ENCODE measurements around the gene REPS2.
A peak's percentile ranks its signal among the peaks of the same experiment; 100 is the strongest.

The REPS2 gene

DNA sequence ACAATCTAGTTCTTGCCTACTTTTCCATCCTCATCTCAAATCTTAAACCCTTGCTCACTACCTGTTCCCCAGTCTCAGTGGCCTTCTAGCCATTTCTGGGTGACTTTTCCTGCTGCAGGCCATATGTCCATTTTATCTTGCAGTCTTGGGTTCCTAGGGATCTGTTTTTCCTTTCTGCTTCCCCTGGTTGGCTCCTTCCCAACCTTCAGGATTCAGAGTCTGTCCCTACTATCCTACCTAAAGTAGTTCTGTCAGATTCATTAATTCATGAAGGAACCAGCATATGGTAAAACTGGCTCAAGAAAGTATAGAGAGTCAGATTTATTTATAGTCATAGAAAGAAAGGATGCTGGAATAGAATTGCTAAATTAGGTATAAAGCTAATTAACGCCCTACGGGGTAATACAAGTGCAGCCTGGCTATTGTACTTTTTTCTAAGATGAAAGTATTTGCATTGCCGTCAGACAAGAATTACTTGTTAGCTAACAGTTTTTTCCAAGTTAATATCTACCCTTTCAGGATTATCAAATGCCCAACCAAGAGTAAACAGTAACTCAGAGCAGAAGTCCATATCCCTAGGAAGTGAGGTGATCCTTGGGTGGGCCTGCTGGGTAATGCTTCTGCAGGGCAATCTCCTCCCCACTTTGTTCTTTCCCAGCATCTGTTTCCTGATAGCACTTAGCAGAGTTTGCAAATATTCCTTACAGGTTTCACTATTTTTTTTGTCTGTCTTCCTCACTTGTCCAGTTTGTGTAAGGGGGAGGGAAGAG is 63.6 kb downstream of the REPS2 start:
- H3K4me3 ChIP-seq (ENCODE audit: low read depth, low read length) = no peak overlapping the region
- TF ChIP-seq, protein P1, sequence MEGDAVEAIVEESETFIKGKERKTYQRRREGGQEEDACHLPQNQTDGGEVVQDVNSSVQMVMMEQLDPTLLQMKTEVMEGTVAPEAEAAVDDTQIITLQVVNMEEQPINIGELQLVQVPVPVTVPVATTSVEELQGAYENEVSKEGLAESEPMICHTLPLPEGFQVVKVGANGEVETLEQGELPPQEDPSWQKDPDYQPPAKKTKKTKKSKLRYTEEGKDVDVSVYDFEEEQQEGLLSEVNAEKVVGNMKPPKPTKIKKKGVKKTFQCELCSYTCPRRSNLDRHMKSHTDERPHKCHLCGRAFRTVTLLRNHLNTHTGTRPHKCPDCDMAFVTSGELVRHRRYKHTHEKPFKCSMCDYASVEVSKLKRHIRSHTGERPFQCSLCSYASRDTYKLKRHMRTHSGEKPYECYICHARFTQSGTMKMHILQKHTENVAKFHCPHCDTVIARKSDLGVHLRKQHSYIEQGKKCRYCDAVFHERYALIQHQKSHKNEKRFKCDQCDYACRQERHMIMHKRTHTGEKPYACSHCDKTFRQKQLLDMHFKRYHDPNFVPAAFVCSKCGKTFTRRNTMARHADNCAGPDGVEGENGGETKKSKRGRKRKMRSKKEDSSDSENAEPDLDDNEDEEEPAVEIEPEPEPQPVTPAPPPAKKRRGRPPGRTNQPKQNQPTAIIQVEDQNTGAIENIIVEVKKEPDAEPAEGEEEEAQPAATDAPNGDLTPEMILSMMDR (IDR thresholded peaks at IDR 0.05; ENCODE audit: insufficient read depth, low read depth, low read length, missing control alignments) = no peak
- DNase-seq (ENCODE audit: low read depth) = no peak

GRCh38 chrX:17012465-17012864 is 66.0 kb downstream of the REPS2 start:
- no peak overlapping the region for H3K4me3 ChIP-seq (ENCODE audit: low read depth, low read length)
- TF ChIP-seq, protein P1 (IDR thresholded peaks at IDR 0.05; ENCODE audit: insufficient read depth, low read depth, low read length, missing control alignments) = no peak
- no peak for DNase-seq (ENCODE audit: low read depth)

DNA sequence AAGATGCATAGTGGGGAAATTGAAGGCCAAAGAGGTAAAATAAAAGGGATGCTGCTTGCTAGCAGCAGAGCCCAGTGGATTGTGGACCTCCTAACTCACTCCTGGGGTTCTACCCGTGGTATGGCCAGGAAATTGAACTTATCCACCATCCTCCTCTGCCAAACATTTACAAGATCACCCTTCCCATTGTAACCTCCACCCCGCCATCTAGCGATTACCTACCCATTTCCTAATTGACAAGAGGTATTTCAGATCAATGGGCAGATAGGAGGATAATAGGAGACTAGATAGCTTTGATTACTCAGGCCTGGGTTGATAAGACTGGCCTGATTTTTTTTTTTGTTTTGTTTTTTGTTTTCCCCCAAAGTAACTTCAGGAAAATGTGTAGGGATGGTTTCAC is 67.8 kb downstream of the REPS2 start:
- TF ChIP-seq, protein P1 (IDR thresholded peaks at IDR 0.05; ENCODE audit: insufficient read depth, low read depth, low read length, missing control alignments) = no peak
- DNase-seq (ENCODE audit: low read depth) = no peak
- no peak overlapping the region for H3K4me3 ChIP-seq (ENCODE audit: low read depth, low read length)

- DNase-seq (ENCODE audit: low read depth) = no peak
- TF ChIP-seq, protein P1 (IDR thresholded peaks at IDR 0.05; ENCODE audit: insufficient read depth, low read depth, low read length, missing control alignments) = no peak
- no peak overlapping the region for H3K4me3 ChIP-seq (ENCODE audit: low read depth, low read length)
These were observed 70.7 kb downstream of the REPS2 start for GRCh38 chrX:17017134-17017533.

- no peak for DNase-seq (ENCODE audit: low read depth)
- no peak overlapping the region for H3K4me3 ChIP-seq (ENCODE audit: low read depth, low read length)
- TF ChIP-seq, protein P1 (IDR thresholded peaks at IDR 0.05; ENCODE audit: insufficient read depth, low read depth, low read length, missing control alignments) = no peak
These were observed 73.9 kb downstream of the REPS2 start for GRCh38 chrX:17020356-17020755.

DNA sequence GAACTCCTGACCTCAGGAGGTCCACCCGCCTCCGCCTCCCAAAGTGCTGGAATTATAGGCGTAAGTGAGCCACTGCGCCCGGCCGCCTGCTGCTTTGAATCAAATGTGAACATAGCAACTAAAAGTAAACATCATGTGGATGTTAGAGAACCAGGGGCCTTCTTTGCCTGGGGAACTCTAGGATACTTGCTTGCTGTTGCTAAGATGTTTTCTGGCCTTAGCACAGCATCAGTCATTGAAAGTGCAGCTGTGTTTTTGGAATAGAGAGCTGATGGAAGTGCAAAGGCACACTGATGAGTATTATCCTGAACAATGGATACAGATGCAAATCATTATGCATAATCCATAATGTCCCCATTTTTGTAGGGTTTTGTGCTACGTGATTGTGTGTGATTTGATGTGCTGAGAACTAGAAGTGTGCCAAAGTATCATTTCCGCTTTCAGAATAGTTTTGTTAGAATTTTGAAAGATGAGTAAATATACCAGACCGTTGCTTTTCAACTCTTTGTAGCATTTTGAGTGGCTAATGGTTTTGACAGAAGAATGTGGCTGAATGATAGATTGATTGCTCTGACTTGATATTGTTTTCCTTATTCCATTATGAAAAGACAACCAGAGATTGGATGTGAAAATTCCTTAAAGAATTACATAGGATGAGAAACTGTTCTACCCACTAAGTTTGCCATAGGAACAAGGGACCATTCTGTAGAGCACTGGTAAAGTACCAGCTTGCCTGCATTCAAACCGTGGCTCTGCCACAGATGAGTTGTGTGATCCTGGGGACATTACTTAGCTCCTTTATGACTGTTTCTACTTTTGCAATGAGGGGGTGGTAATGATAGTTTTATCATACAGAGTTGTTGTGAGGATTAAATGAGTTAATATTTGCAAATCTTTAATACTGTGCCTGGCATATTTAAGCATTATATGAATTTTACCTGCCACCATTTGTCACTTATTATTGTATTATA is 74.7 kb downstream of the REPS2 start:
- DNase-seq (ENCODE audit: low read depth) = peak; percentile 32
- TF ChIP-seq, protein P1 (IDR thresholded peaks at IDR 0.05; ENCODE audit: insufficient read depth, low read depth, low read length, missing control alignments) = no peak
- no peak overlapping the region for H3K4me3 ChIP-seq (ENCODE audit: low read depth, low read length)

Data from GM12865 (cell line).